Activated CD4-positive, alpha-beta memory T cell treated with anti-CD3 and anti-CD28 coated beads for 36 hours (primary cell): Measurements from ENCODE around the gene NSF. TPM values are rescaled to one million over a fixed set of nuclear protein-coding genes. Genes with fewer than 3 reads are reported as not detected.
"Not testable (repeated sequence)": the region's sequence is repeated elsewhere in the genome, so short reads cannot be mapped to it uniquely, and the experiment has no call there.

ENCODE experiments used
- CTCF ChIA-PET: fragments of 350-600 bp; sonication (Branson Sonifier 250); formaldehyde crosslinking; loops from one replicate; lab custom pipeline; 2021; ENCODE audit warnings: antibody characterized with exemption, inconsistent platforms; lab: Charles Lee
- POLR2A ChIA-PET: fragments of 350-600 bp; sonication (Branson Sonifier 250); formaldehyde crosslinking; loops from one replicate; lab custom pipeline; 2021; ENCODE audit warnings: antibody characterized with exemption; lab: Charles Lee
- DNase-seq: peaks from one replicate; pipeline ENCODE4 v3.0.0-alpha.2; 2020
- H3K27ac Mint-ChIP-seq: one replicate; pipeline ENCODE4 v1.8.0; 2021; ENCODE audit warnings: mixed read lengths
- H3K27me3 Mint-ChIP-seq: one replicate; pipeline ENCODE4 v1.8.0; 2021; ENCODE audit warnings: mixed read lengths
- H3K36me3 Mint-ChIP-seq: one replicate; pipeline ENCODE4 v1.8.0; 2021; ENCODE audit warnings: mixed read lengths
- H3K4me1 Mint-ChIP-seq: one replicate; pipeline ENCODE4 v1.8.0; 2021; ENCODE audit warnings: low read depth, mixed read lengths
- H3K4me3 Mint-ChIP-seq: one replicate; pipeline ENCODE4 v1.8.0; 2021; ENCODE audit warnings: mild to moderate bottlenecking, mixed read lengths
- H3K9me3 Mint-ChIP-seq: one replicate; pipeline ENCODE4 v1.8.0; 2021; ENCODE audit warnings: mixed read lengths
- intact Hi-C: fragments of 100-400 bp; cut with micrococcal nuclease; formaldehyde crosslinking; loops from one replicate; pipeline ENCODE4 v1.15.1; 2023
- total RNA-seq, 2 experiments: library from RNA; stranded (reverse); gene quantifications; one replicate each; pipeline ENCODE4 v1.2.3, GENCODE V29; 2021

The NSF gene
- total RNA-seq = 10 to 100 TPM; 27.3 to 30.8 TPM

DNA sequence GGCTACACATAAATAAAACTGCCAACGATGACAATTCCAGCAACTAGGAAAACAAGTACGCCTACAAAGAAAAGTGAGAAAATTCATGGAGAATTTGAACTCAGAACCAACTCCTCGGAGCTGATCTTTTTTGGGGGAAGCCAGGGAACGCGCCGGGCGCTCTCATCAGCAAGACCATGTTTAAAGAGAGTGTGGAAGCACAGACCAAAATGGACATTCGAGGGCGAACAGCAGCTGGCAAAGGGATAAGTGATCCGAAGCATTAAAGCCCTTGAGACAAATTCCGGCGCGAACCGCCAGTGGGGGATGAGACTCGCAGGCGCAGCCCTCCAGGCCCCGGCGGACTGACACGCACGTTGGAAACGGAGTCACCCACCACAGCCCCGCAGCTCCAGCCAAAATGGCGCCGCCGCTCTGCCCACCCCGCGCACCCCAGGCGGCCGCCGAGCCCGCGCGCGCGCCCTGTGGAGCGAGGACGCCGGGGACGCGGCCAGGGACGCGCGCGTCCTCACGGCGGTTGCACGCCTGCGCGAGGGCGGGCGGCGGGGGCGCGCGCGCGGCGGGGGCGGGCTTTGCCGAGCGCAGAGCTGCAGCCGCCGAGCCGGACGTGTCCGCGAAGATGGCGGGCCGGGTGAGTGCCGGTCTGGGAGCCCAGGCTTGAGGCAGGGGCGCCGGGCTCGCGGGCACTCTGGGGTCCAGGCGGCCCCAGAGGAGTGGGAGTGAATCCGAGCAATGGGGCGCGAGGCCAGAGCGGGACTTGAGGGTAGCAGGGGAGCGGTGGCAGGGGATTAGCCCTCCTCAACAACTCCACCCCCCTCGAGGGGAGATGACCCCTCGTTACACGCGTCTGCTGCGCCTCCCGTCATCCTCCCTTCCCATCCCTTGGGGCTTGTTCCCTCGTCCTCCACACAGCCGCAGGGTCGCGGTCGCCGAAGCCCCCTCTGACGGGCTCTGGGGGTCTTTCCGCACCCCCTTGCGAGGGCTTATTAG lies at the start of gene NSF:
NSF (plus strand) TSS at position 513 of the 990 bp plus-strand sequence; CDS start at position 620, 107 bp downstream.
- intact Hi-C loops, POLR2A ChIA-PET, CTCF ChIA-PET: not testable (repeated sequence)

DNA sequence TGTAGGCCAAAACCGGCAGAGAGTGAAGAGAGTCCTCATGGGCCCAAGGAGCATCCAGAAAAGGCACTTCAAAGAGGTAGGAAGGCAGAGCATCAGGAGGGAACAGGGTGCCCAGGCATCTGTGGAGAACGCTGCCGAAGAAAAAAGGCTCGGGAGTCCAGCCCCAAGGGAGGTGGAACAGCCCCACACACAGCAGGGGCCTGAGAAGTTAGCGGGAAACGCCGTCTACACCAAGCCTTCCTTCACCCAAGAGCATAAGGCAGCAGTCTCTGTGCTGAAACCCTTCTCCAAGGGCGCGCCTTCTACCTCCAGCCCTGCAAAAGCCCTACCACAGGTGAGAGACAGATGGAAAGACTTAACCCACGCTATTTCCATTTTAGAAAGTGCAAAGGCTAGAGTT lies 41.9 kb upstream of the NSF start:
- intact Hi-C loops, H3K27ac Mint-ChIP-seq, DNase-seq, CTCF ChIA-PET, H3K27me3 Mint-ChIP-seq, H3K36me3 Mint-ChIP-seq, H3K4me3 Mint-ChIP-seq, POLR2A ChIA-PET, H3K9me3 Mint-ChIP-seq, H3K4me1 Mint-ChIP-seq: not testable (repeated sequence)

More for the DNA sequence above, at the start of gene NSF:
- not testable (repeated sequence) for H3K4me1 Mint-ChIP-seq, H3K36me3 Mint-ChIP-seq, H3K9me3 Mint-ChIP-seq, H3K27ac Mint-ChIP-seq, H3K27me3 Mint-ChIP-seq, DNase-seq, H3K4me3 Mint-ChIP-seq

DNA sequence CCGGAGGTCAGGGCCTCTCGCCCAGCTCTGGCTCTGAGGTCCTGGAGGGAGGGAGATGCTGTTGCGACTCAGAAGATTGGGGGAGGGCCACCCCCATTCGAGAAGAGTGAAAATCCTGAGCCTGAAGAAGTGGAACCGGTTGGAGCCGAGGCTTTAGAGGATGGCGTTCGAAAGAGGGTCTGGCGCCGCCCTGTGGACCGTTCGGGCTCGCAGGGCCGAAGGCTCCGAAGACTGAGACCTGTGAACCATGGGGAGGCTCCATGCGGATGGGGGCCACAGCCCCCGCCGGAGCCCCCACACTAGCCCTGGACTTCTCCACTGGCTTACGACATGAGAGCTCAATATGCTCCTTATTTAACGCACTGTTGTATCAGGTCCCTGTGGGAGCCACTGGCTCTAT lies 31.3 kb upstream of the NSF start:
- H3K27me3 Mint-ChIP-seq, POLR2A ChIA-PET, intact Hi-C loops, H3K27ac Mint-ChIP-seq, DNase-seq, CTCF ChIA-PET, H3K9me3 Mint-ChIP-seq, H3K4me3 Mint-ChIP-seq, H3K36me3 Mint-ChIP-seq, H3K4me1 Mint-ChIP-seq: not testable (repeated sequence)

DNA sequence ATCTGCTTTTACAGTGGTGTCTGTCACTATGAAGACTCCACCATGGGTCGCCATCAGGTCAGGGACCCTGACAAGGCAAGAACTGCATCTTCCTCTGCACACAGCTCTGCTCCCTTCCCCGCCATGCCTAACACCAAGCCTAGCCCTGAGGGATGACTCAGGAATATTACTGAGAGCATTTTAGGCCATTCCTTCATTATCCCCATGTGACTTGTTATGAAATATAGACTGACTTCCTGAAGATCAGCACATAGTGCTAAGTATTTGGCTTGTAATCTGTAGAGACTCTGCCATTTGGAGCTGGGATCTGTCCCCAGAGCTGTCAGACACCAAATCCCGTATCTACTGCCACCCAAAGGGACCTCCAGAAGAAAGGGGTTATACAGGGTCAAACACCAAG lies 30.4 kb upstream of the NSF start:
- CTCF ChIA-PET, H3K4me3 Mint-ChIP-seq, DNase-seq, H3K27ac Mint-ChIP-seq, H3K36me3 Mint-ChIP-seq, H3K27me3 Mint-ChIP-seq, POLR2A ChIA-PET, intact Hi-C loops, H3K4me1 Mint-ChIP-seq, H3K9me3 Mint-ChIP-seq: not testable (repeated sequence)

DNA sequence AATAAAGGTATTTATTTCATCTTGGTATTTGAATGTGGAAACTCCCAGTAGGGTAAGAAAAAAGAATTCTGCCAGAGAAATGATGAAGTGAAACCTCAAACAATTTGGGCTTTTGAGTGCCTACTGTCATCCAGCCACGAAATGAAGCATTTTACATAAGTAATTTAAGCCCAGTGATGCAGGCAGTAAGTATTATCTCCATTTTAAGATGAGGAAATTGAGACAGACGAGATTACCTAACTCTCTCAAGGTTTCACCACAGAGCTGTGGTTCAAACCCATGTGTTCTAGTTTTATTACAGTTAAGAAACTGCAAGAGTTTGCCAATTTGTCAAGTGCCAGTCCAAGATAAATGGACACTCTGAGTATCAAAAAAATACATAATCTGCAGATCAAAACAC lies 24.2 kb upstream of the NSF start:
- intact Hi-C loops, H3K36me3 Mint-ChIP-seq, H3K27me3 Mint-ChIP-seq, H3K27ac Mint-ChIP-seq, H3K9me3 Mint-ChIP-seq, CTCF ChIA-PET, H3K4me3 Mint-ChIP-seq, DNase-seq, POLR2A ChIA-PET, H3K4me1 Mint-ChIP-seq: not testable (repeated sequence)

DNA sequence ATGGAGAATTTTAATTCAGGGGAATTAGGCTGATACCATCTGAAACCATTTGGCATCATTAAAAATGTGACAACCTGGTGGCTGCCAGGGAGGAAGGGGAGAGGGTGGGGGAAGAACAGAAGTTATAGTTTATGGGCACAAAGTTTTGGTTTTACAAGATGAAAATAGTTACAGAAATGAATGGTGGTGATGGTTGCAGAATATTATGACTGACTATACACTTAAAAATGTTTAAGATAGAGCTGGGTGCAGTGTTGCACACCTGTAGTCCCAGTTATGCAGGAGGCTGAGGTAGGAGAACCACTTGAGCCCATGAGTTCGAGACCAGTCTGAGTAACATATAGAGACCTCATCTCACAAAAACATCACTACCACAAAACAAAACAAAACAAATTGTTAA lies 23.5 kb upstream of the NSF start:
- CTCF ChIA-PET, H3K9me3 Mint-ChIP-seq, H3K4me1 Mint-ChIP-seq, DNase-seq, H3K36me3 Mint-ChIP-seq, H3K27ac Mint-ChIP-seq, H3K4me3 Mint-ChIP-seq, POLR2A ChIA-PET, intact Hi-C loops, H3K27me3 Mint-ChIP-seq: not testable (repeated sequence)

DNA sequence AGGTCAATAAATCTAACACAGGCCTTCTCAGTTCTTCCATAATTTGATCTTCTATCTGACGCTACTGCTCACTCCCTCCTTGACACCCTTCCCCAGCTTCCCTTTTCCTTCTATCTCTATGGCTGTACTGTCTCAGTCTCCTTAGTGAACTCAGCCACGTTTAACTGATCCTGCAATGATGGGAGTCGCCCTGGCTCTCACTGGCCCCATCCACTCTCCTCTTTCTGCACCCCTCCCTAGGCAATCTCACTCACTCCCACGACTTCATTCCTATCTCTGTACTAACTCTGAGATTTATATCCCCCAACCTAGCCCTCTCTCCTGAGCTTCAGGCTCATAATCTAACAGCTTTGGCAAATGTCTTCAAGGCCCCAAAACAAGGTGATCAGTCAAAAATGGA lies 18.7 kb upstream of the NSF start:
- H3K9me3 Mint-ChIP-seq, H3K4me1 Mint-ChIP-seq, CTCF ChIA-PET, POLR2A ChIA-PET, intact Hi-C loops, H3K36me3 Mint-ChIP-seq, DNase-seq, H3K4me3 Mint-ChIP-seq, H3K27me3 Mint-ChIP-seq, H3K27ac Mint-ChIP-seq: not testable (repeated sequence)

DNA sequence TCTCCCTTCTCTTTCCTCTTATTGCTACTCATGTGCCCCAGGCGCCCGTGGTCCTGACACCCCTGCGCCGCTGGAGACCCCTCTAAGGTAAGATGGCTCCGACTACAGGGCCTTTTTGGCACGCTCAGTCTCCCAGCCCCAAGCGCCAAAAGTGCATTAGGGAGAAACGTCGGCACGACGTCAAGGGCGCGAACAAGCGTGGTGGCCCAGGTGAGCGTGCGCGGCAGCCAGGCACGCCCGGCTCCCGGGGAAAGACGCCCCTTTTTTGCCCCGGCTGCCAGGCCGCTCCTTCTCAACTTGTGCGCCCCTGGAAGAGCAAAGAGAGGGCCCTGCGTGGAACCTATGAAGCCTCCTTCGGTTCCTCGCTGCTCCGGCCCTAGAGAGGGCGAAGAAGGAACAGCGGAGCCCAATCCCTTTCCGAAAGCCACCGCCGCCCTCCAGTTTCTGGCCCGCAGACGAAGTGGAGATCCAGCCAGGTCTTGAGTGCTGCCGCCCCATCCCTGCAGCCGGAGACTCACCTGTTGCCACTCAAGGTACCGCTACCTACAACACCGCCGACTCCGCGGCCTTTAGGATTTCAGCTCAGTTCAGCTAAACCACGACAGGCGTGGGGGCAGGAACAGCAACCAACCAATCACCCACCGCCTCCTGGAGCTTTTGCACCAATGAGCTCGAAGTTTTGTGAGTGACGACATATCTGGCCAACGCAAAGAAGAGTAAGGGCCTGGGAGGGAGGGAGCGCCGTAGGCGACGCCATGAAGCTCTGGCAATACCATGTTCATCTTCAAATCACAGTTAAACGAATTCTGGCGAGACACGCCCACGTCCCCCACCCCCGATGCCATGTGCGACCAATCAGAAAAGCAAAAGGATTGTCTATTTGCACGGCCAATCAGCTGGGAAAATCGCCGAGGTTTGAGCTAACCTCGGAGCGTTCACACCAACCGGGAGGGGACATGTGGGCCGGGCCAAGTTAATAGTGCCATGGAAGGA lies 11.1 kb upstream of the NSF start, which contains the start of gene ARL17A:
ARL17A (minus strand) TSS at position 609 of the 993 bp plus-strand sequence. CDS start 3,369 bp downstream, outside the sequence.
- H3K4me1 Mint-ChIP-seq, CTCF ChIA-PET, H3K9me3 Mint-ChIP-seq, H3K27me3 Mint-ChIP-seq, H3K36me3 Mint-ChIP-seq, POLR2A ChIA-PET, intact Hi-C loops: not testable (repeated sequence)
- DNase-seq = peak; percentile 96
- H3K27ac Mint-ChIP-seq = peak within 1 kb of the TSS; percentile 63
- peak within 1 kb of the TSS; percentile 38 for H3K4me3 Mint-ChIP-seq

DNA sequence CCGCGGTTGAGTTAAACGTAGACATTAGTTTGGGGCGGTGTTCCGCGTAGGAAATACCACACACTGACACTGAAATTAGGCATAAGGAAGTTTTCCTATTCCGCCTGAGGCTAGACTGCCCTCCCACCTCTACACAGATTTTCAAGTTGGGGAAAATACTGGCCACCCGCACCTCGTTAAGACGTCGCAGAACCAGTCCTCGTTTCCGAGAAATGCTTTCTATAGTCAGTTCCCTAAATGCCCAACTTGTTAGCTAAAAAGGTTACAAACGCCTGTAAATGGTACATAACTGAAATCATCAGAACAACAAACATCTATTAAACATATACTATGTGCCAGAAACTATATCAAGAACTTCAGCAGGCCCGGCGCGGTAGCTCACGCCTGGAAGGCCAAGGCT lies 10.4 kb upstream of the NSF start:
- H3K27me3 Mint-ChIP-seq, H3K4me1 Mint-ChIP-seq, POLR2A ChIA-PET, DNase-seq, intact Hi-C loops, H3K9me3 Mint-ChIP-seq, CTCF ChIA-PET, H3K36me3 Mint-ChIP-seq: not testable (repeated sequence)
- Mint-ChIP-seq H3K4me3 (peak overlapping the region; percentile 38), H3K27ac (peak overlapping the region; percentile 63)

DNA sequence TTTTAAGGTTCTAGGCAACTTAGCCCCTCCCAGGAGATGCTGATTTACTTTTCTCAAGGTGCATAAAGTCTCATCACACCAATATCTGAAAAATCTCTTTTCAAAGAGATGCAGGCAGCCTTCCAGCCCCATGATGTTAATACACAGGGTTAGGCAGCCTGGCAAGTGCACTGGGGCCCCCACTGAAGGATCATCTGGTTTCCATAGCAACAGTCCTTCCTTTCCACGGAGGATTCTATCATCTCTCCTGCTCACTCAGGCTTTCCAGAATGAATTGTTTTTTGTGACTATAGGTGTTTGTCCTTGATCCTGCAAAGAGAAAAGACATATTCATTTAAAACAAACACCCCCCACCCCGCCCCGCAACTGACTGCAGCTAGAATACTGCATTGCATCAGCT lies 5.0 kb upstream of the NSF start:
- intact Hi-C loops, H3K36me3 Mint-ChIP-seq: not testable (repeated sequence)

DNA sequence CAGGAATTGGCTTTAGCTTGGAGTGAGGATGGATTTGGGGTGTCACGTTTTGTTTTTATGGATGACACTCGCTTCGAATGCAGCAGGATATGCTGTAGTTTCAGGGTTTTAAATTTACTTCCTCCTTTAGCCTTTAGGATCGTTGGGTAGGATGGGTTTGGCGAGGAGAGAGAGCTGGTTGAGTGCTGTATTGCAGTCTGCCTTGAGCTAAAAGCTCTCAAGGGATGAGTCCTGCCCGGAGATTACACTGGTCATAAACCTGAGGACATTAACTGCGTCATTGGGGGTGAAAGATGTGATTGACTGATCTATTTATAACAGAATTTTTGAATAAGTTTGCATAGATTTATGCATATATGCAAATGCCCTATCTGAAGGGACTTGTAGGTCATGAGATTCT lies 863 bp downstream of the NSF start:
- H3K4me1 Mint-ChIP-seq, H3K27ac Mint-ChIP-seq, H3K9me3 Mint-ChIP-seq, intact Hi-C loops, CTCF ChIA-PET, POLR2A ChIA-PET, H3K27me3 Mint-ChIP-seq, H3K4me3 Mint-ChIP-seq, H3K36me3 Mint-ChIP-seq, DNase-seq: not testable (repeated sequence)

More for the DNA sequence above, 5.0 kb upstream of the NSF start:
- POLR2A ChIA-PET, H3K27ac Mint-ChIP-seq, DNase-seq, H3K9me3 Mint-ChIP-seq, H3K27me3 Mint-ChIP-seq, H3K4me1 Mint-ChIP-seq, CTCF ChIA-PET, H3K4me3 Mint-ChIP-seq: not testable (repeated sequence)

DNA sequence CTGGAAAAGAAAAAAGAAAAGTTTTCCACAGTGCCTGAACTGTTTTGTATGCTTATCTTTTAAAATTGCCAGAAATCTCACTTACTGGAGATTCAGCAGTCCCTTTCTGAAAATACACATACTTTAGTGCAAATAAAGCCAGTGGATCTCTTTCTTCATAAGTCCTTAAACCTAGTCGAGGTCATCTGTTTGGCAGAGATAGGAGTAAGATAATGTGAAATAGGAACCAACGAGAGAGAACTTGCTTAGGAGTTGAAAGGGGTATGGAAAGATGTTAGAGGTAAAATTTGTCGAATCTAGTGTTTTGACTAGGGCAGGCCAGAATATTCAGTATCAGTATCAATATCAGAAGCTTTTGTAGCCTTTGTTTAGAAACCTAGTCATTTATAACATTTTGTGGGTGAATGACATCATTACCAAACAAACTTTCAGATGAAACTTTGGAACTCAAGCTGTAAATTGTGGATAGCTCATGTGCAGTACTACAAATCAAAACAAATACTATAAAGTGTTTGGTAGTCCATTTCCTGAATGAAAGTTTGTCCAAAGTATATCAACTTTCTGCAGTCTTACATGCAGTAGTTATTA lies 8.0 kb downstream of the NSF start:
- H3K9me3 Mint-ChIP-seq, H3K27me3 Mint-ChIP-seq, H3K4me3 Mint-ChIP-seq, intact Hi-C loops, CTCF ChIA-PET, H3K36me3 Mint-ChIP-seq, DNase-seq, H3K4me1 Mint-ChIP-seq, POLR2A ChIA-PET, H3K27ac Mint-ChIP-seq: not testable (repeated sequence)
